K562 treated with DMSO at 1 percent for 24 hours (cell line): ENCODE results near the gene P2RX3. TPM values are rescaled to one million over a fixed set of nuclear protein-coding genes. Genes with fewer than 3 reads are reported as not detected.

ENCODE experiments used
- total RNA-seq: library from RNA; unstranded; fragments of 300-600 nt; gene quantifications from 2 replicates; pipeline ENCODE4 v1.2.3, GENCODE V29; 2022; ENCODE audit warnings: low read depth; ENCODE audit not compliant: insufficient read depth

Gene P2RX3
- 0.15 TPM in 1 of 2 replicates, not detected in the other for total RNA-seq

GRCh38 chr11:57338142-57338541 is at the start of gene P2RX3:
P2RX3 (plus strand) TSS chr11:57338352; CDS start chr11:57338551, 199 bp downstream.

GRCh38 chr11:57324886-57325734 is 13.0 kb upstream of the P2RX3 start, which contains the start of gene TNKS1BP1:
TNKS1BP1 (minus strand) TSS chr11:57324952; CDS start chr11:57321885, 3,067 bp downstream.

GRCh38 chr11:57335343-57336110 is 2.6 kb upstream of the P2RX3 start, which contains the start of gene SSRP1:
SSRP1 (minus strand) TSS chr11:57335892; CDS start chr11:57335121, 771 bp downstream.

GRCh38 chr11:57380975-57381374 is 42.8 kb downstream of the P2RX3 start, which contains the start of gene PRG3:
PRG3 (minus strand) TSS chr11:57381150; CDS start chr11:57380708, 442 bp downstream.

GRCh38 chr11:57390535-57390934 is 52.4 kb downstream of the P2RX3 start, which contains the start of gene PRG2:
PRG2 (minus strand) TSS chr11:57390650; CDS start chr11:57389944, 706 bp downstream.

Other genes starting within 250 kb of the P2RX3 start
- not detected in 2 replicates for gene LRRC55, start 156.4 kb upstream of the P2RX3 start, total RNA-seq
- 0.65 and 1.2 TPM in 2 replicates for gene APLNR, start 101.1 kb upstream of the P2RX3 start, total RNA-seq
- 44.3 and 54.2 TPM in 2 replicates for gene TNKS1BP1, start 13.4 kb upstream of the P2RX3 start, total RNA-seq
- 165 and 171 TPM in 2 replicates for gene SSRP1, start 2.5 kb upstream of the P2RX3 start, total RNA-seq
- not detected in 2 replicates for gene PRG3, start 42.8 kb downstream of the P2RX3 start, total RNA-seq
- gene PRG2, start 52.3 kb downstream of the P2RX3 start, total RNA-seq = 13.8 and 17.3 TPM in 2 replicates
- gene SLC43A3, start 88.8 kb downstream of the P2RX3 start, total RNA-seq = 101 and 116 TPM in 2 replicates
- gene RTN4RL2, start 122.2 kb downstream of the P2RX3 start, total RNA-seq = 8.8 and 11.7 TPM in 2 replicates
- 86.0 and 90.3 TPM in 2 replicates for gene SLC43A1, start 177.3 kb downstream of the P2RX3 start, total RNA-seq
- 46.0 and 49.7 TPM in 2 replicates for gene TIMM10, start 192.4 kb downstream of the P2RX3 start, total RNA-seq
- gene SMTNL1, start 199.2 kb downstream of the P2RX3 start, total RNA-seq = 0.22 TPM in 1 of 2 replicates, not detected in the other
- gene UBE2L6, start 229.3 kb downstream of the P2RX3 start, total RNA-seq = 116 and 119 TPM in 2 replicates